Measurements from ENCODE around the gene TM6SF1.

Gene TM6SF1

DNA sequence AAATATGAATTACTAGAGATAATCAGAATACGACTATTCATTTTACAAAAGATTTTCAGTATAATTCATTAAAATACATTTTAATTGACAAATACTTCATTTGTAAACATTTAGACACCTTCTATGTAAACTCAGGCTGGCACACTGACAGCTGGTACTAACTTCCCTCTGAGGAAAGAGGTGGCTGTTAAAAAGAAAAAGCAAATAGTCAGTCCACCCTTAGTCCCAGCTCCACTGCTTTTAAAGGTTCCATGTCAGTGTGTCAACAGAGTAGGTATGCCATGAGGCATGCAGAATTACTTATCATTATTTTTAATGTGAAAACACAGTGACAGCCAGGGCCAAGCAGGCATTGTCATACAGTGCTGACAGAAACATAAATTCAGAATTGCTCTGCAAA is 16.1 kb downstream of the TM6SF1 start:
- Histone ChIP-seq H3K18ac (ENCODE audit: low read length) (no peak overlapping the region), H2BK15ac (ENCODE audit: low read length) (no peak overlapping the region), H2BK120ac (ENCODE audit: low read depth, low read length) (no peak overlapping the region), H3K4me2 (ENCODE audit: insufficient read depth, low read length, poor library complexity, severe bottlenecking) (no peak overlapping the region), H3K27me3 (ENCODE audit: control insufficient read depth in 3 of 3, insufficient read depth in 3 of 3, low read depth in 1 of 3, low read length in 3 of 3) (no peaks in the 10 kb centered on the region), H2BK5ac (ENCODE audit: low read length) (no peak overlapping the region), H4K8ac (ENCODE audit: low read depth, low read length) (no peak overlapping the region), H2AFZ (ENCODE audit: low read length) (no peak overlapping the region), H3K79me1 (ENCODE audit: low read depth, low read length) (no peaks in the 10 kb centered on the region), H3K9me3 (replicated peaks in 1 of 2; ENCODE audit: control insufficient read depth in 2 of 2, insufficient read depth in 1 of 2, low read depth in 1 of 2, low read length in 2 of 2) (no peaks in the 10 kb centered on the region), H3K9ac (ENCODE audit: low read depth, low read length, poor library complexity) (no peak overlapping the region), H3K4me3 (ENCODE audit: low read length in 2 of 2) (no peak overlapping the region), H2BK12ac (ENCODE audit: low read length) (no peak overlapping the region), H3K36me3 (replicated peaks in 1 of 2; ENCODE audit: control insufficient read depth in 2 of 2, insufficient read depth in 2 of 2, low read length in 2 of 2) (peaks cover 0 to 14% of the 10 kb centered on the region in 2 donors), H4K91ac (ENCODE audit: low read depth, low read length, poor library complexity) (no peak overlapping the region), H2AK5ac (ENCODE audit: low read depth, low read length) (no peak overlapping the region), H3K4me1 (ENCODE audit: control insufficient read depth in 2 of 2, insufficient read depth in 1 of 2, low read depth in 1 of 2, low read length in 2 of 2) (no peaks in the 10 kb centered on the region), H3K27ac (replicated peaks; ENCODE audit: low read length) (no peak overlapping the region), H3K14ac (ENCODE audit: low read length) (no peak overlapping the region), H3K23ac (ENCODE audit: low read depth, low read length, poor library complexity) (no peak overlapping the region), H3K4ac (ENCODE audit: low read length) (no peak overlapping the region)
- DNase-seq (ENCODE audit: low spot score): no peak
- WGBS, 2 donors (ENCODE audit: extremely low coverage in 2 of 2, insufficient read length in 2 of 2, insufficient replicate concordance in 1 of 2): no CpG with 5 or more reads among the region's 1 CpG

DNA sequence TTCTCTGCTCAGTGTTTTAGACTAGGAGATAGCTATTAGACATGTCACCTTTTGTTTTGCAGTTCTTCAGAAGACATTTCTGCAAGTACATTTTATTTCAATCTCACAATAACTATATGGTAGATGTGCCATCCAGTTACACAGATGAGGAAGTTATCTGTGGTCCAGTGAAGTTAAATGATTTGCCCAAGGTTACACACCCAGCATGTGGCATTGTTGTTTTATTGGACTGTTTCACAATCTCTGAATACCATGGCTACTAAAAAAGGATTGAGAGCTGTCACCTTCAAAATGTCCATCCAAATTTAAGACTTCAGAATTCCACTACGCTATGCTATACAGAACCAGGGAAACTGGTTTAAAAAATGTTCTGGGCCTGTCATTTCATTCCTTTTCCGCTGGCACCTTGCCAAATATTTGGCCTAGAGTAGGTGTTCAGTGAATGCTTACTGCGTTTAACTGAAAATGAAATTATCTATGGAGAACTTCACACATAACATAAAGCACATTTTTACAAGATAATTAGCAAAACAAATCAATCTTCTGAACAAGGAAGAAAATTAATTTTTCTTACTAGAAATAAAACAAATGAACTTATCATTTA is 20.2 kb downstream of the TM6SF1 start:
- no CpG with 5 or more reads among the region's 3 CpGs for WGBS, 2 donors (ENCODE audit: extremely low coverage in 2 of 2, insufficient read length in 2 of 2, insufficient replicate concordance in 1 of 2)
- no peak overlapping the region for H3K14ac ChIP-seq (ENCODE audit: low read length)
- H2BK5ac ChIP-seq (ENCODE audit: low read length): no peak overlapping the region
- H3K79me1 ChIP-seq (ENCODE audit: low read depth, low read length): no peaks in the 10 kb centered on the region
- no peak overlapping the region for H3K4ac ChIP-seq (ENCODE audit: low read length)
- peaks cover 0 to 46% of the 10 kb centered on the region in 2 donors for H3K36me3 ChIP-seq (replicated peaks in 1 of 2; ENCODE audit: control insufficient read depth in 2 of 2, insufficient read depth in 2 of 2, low read length in 2 of 2)
- no peak overlapping the region for H3K4me2 ChIP-seq (ENCODE audit: insufficient read depth, low read length, poor library complexity, severe bottlenecking)
- no peak overlapping the region for H2BK12ac ChIP-seq (ENCODE audit: low read length)
- H2AK5ac ChIP-seq (ENCODE audit: low read depth, low read length): no peak overlapping the region
- no peak overlapping the region for H3K9ac ChIP-seq (ENCODE audit: low read depth, low read length, poor library complexity)
- H4K91ac ChIP-seq (ENCODE audit: low read depth, low read length, poor library complexity): no peak overlapping the region
- DNase-seq (ENCODE audit: low spot score): no peak
- no peak overlapping the region for H3K27ac ChIP-seq (replicated peaks; ENCODE audit: low read length)
- no peak overlapping the region for H2BK15ac ChIP-seq (ENCODE audit: low read length)
- H4K8ac ChIP-seq (ENCODE audit: low read depth, low read length): no peak overlapping the region
- no peaks in the 10 kb centered on the region for H3K27me3 ChIP-seq (ENCODE audit: control insufficient read depth in 3 of 3, insufficient read depth in 3 of 3, low read depth in 1 of 3, low read length in 3 of 3)
- H3K23ac ChIP-seq (ENCODE audit: low read depth, low read length, poor library complexity): no peak overlapping the region
- H2BK120ac ChIP-seq (ENCODE audit: low read depth, low read length): no peak overlapping the region
- no peaks in the 10 kb centered on the region for H3K9me3 ChIP-seq (replicated peaks in 1 of 2; ENCODE audit: control insufficient read depth in 2 of 2, insufficient read depth in 1 of 2, low read depth in 1 of 2, low read length in 2 of 2)
- H3K18ac ChIP-seq (ENCODE audit: low read length): no peak overlapping the region
- H2AFZ ChIP-seq (ENCODE audit: low read length): no peak overlapping the region
- H3K4me3 ChIP-seq (ENCODE audit: low read length in 2 of 2): no peak overlapping the region
- H3K4me1 ChIP-seq (ENCODE audit: control insufficient read depth in 2 of 2, insufficient read depth in 1 of 2, low read depth in 1 of 2, low read length in 2 of 2): no peaks in the 10 kb centered on the region

DNA sequence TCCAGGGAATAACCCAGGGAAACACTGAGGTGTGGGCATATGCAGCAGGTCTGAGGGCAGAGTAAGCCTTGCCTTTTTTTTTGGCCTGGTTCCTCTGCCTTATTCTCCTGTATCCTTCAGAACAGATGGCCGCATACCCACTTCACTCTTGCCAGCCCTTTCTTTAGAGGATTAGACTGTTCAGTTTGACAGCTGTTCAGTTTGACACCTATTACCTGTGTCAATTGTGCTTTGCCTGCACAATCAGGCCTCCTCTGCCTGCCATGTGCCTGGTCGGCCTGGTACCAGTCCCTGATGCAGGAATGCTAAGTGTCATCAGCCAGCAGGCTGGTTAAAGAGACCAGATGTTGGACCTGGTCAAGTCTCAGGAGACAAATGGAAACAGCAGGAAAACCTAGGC is 22.3 kb downstream of the TM6SF1 start:
- Histone ChIP-seq H3K4me1 (ENCODE audit: control insufficient read depth in 2 of 2, insufficient read depth in 1 of 2, low read depth in 1 of 2, low read length in 2 of 2) (no peaks in the 10 kb centered on the region), H3K27ac (replicated peaks; ENCODE audit: low read length) (no peak overlapping the region), H3K23ac (ENCODE audit: low read depth, low read length, poor library complexity) (no peak overlapping the region), H4K8ac (ENCODE audit: low read depth, low read length) (no peak overlapping the region), H3K9me3 (replicated peaks in 1 of 2; ENCODE audit: control insufficient read depth in 2 of 2, insufficient read depth in 1 of 2, low read depth in 1 of 2, low read length in 2 of 2) (no peaks in the 10 kb centered on the region), H2BK120ac (ENCODE audit: low read depth, low read length) (no peak overlapping the region), H3K36me3 (replicated peaks in 1 of 2; ENCODE audit: control insufficient read depth in 2 of 2, insufficient read depth in 2 of 2, low read length in 2 of 2) (peaks cover 3 to 65% of the 10 kb centered on the region in 2 donors), H3K4ac (ENCODE audit: low read length) (no peak overlapping the region), H4K91ac (ENCODE audit: low read depth, low read length, poor library complexity) (no peak overlapping the region), H2BK12ac (ENCODE audit: low read length) (no peak overlapping the region), H3K79me1 (ENCODE audit: low read depth, low read length) (no peaks in the 10 kb centered on the region), H3K18ac (ENCODE audit: low read length) (no peak overlapping the region), H2BK5ac (ENCODE audit: low read length) (no peak overlapping the region), H2AK5ac (ENCODE audit: low read depth, low read length) (no peak overlapping the region), H3K27me3 (ENCODE audit: control insufficient read depth in 3 of 3, insufficient read depth in 3 of 3, low read depth in 1 of 3, low read length in 3 of 3) (no peaks in the 10 kb centered on the region), H2AFZ (ENCODE audit: low read length) (no peak overlapping the region), H2BK15ac (ENCODE audit: low read length) (no peak overlapping the region), H3K4me3 (ENCODE audit: low read length in 2 of 2) (no peak overlapping the region), H3K4me2 (ENCODE audit: insufficient read depth, low read length, poor library complexity, severe bottlenecking) (no peak overlapping the region), H3K9ac (ENCODE audit: low read depth, low read length, poor library complexity) (no peak overlapping the region), H3K14ac (ENCODE audit: low read length) (no peak overlapping the region)
- DNase-seq (ENCODE audit: low spot score): no peak
- no CpG with 5 or more reads among the region's 2 CpGs for WGBS, 2 donors (ENCODE audit: extremely low coverage in 2 of 2, insufficient read length in 2 of 2, insufficient replicate concordance in 1 of 2)

DNA sequence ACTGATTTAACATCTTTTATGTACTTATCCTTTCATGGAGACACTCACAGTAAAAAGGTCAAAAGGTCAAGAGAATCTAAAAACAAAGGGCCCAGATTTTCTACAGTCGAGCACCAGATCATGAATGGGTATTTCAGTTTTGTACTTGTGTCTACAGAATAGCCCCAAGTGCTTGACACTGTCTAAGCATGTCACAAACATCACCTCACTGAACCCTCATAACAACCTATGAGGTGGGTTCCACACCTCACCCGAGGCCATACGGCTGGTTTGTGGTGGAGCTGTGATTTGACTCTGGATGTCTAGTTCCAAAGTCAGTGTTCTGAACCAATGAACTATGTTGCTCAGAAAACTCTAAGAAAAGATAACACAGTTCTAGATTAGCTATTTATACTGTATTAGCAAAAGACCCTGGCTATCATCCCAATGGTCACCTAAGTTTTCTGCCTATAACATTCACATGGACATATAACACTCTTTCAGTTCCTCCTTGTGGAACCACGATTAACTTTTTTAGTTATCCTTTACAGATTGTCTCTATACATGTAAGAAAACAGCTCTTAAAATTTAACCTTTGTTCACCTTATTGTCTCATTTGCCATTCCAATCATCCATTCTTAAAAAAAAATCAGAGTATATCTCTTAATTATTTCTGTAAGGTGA is 25.5 kb downstream of the TM6SF1 start:
- H2BK120ac ChIP-seq (ENCODE audit: low read depth, low read length): no peak overlapping the region
- no CpG with 5 or more reads among the region's 4 CpGs for WGBS, 2 donors (ENCODE audit: extremely low coverage in 2 of 2, insufficient read length in 2 of 2, insufficient replicate concordance in 1 of 2)
- H3K27me3 ChIP-seq (ENCODE audit: control insufficient read depth in 3 of 3, insufficient read depth in 3 of 3, low read depth in 1 of 3, low read length in 3 of 3): no peaks in the 10 kb centered on the region
- no peaks in the 10 kb centered on the region for H3K79me1 ChIP-seq (ENCODE audit: low read depth, low read length)
- no peak overlapping the region for H2AK5ac ChIP-seq (ENCODE audit: low read depth, low read length)
- no peak overlapping the region for H3K9ac ChIP-seq (ENCODE audit: low read depth, low read length, poor library complexity)
- H2BK15ac ChIP-seq (ENCODE audit: low read length): no peak overlapping the region
- no peak overlapping the region for H3K27ac ChIP-seq (replicated peaks; ENCODE audit: low read length)
- no peaks in the 10 kb centered on the region for H3K4me1 ChIP-seq (ENCODE audit: control insufficient read depth in 2 of 2, insufficient read depth in 1 of 2, low read depth in 1 of 2, low read length in 2 of 2)
- H4K91ac ChIP-seq (ENCODE audit: low read depth, low read length, poor library complexity): no peak overlapping the region
- no peaks in the 10 kb centered on the region for H3K9me3 ChIP-seq (replicated peaks in 1 of 2; ENCODE audit: control insufficient read depth in 2 of 2, insufficient read depth in 1 of 2, low read depth in 1 of 2, low read length in 2 of 2)
- no peak overlapping the region for H3K4me2 ChIP-seq (ENCODE audit: insufficient read depth, low read length, poor library complexity, severe bottlenecking)
- no peak overlapping the region for H2BK5ac ChIP-seq (ENCODE audit: low read length)
- no peak overlapping the region for H3K4ac ChIP-seq (ENCODE audit: low read length)
- no peak overlapping the region for H3K18ac ChIP-seq (ENCODE audit: low read length)
- H3K4me3 ChIP-seq (ENCODE audit: low read length in 2 of 2): no peak overlapping the region
- no peak overlapping the region for H3K14ac ChIP-seq (ENCODE audit: low read length)
- no peak overlapping the region for H3K23ac ChIP-seq (ENCODE audit: low read depth, low read length, poor library complexity)
- no peak for DNase-seq (ENCODE audit: low spot score)
- no peak overlapping the region for H2BK12ac ChIP-seq (ENCODE audit: low read length)
- H2AFZ ChIP-seq (ENCODE audit: low read length): no peak overlapping the region
- H3K36me3 ChIP-seq (replicated peaks in 1 of 2; ENCODE audit: control insufficient read depth in 2 of 2, insufficient read depth in 2 of 2, low read length in 2 of 2): peaks cover 6 to 87% of the 10 kb centered on the region in 2 donors
- no peak overlapping the region for H4K8ac ChIP-seq (ENCODE audit: low read depth, low read length)
